Psoas muscle (tissue), 8 donors: ENCODE results near the gene PHF19. TPM values are rescaled to one million over a fixed set of nuclear protein-coding genes. Genes with fewer than 3 reads are reported as not detected.

Experiments used
- ATAC-seq, 4 donors: fragments of 200-7000 bp; cut with Tn5 transposase; one replicate each; pipeline ENCODE4 v1.9.1; 2020; ENCODE audit warnings: moderate library complexity in 3 of 4, mild to moderate bottlenecking in 2 of 4
- DNase-seq, 2 donors: peaks; one replicate each; pipeline ENCODE4 v3.0.0-alpha.2; 2020
- H3K27ac ChIP-seq: fragments of 200-600 bp; one replicate; pipeline ENCODE4 v1.8.0; 2022
- H3K27me3 ChIP-seq, 3 donors: fragments of 200-600 bp in 1 of 3; one replicate each; pipeline versions ENCODE4 v1.6.1 to v1.8.0; 2013 to 2022; ENCODE audit warnings: low read length in 2 of 3, mild to moderate bottlenecking in 2 of 3, moderate library complexity in 1 of 3; ENCODE audit not compliant: insufficient read depth in 3 of 3
- H3K36me3 ChIP-seq, 2 donors: fragments of 200-600 bp in 1 of 2; one replicate each; pipeline versions ENCODE4 v1.6.1 to v1.8.0; 2013 to 2022; ENCODE audit warnings: low read depth in 1 of 2, mild to moderate bottlenecking in 1 of 2, moderate library complexity in 1 of 2; ENCODE audit not compliant: insufficient read depth in 1 of 2
- H3K4me1 ChIP-seq: fragments of 200-600 bp; one replicate; pipeline ENCODE4 v1.8.0; 2022
- H3K4me3 ChIP-seq: fragments of 200-600 bp; one replicate; pipeline ENCODE4 v1.8.0; 2022; ENCODE audit warnings: mild to moderate bottlenecking
- H3K9me3 ChIP-seq: fragments of 200-600 bp; one replicate; pipeline ENCODE4 v1.8.0; 2022
- CTCF ChIP-seq: fragments of 200-600 bp; IDR thresholded peaks from one replicate; pipeline ENCODE4 v1.8.0; 2022; ENCODE audit warnings: antibody characterized with exemption
- WGBS, 3 donors: extraction: QIAGEN DNeasy Blood & Tissue Kit; methylation state at CpG; one replicate each; pipeline versions ENCODE4 v1.1.6 to v1.1.7; 2013; 5-methylcytosine and 5-hydroxymethylcytosine counted together
- intact Hi-C, 2 donors: fragments of 100-400 bp; cut with DNase I; formaldehyde crosslinking; loops; one replicate each; pipeline versions ENCODE4 v1.11.0 to v1.14.2; 2022
- polyA plus RNA-seq, 3 donors: library from polyadenylated mRNA; stranded (reverse); fragments of 200-250 nt; gene quantifications; one replicate each; pipeline ENCODE4 v1.2.3, GENCODE V29; 2013
- total RNA-seq, 4 donors: library from RNA; stranded (reverse); fragmentation: NEBNext Ultra II Directional in 2 of 4; extraction: Animal tissue kit (Norgen Biotek cat#: 25700) in 2 of 4; gene quantifications; one replicate each; pipeline versions ENCODE4 v1.2.1 to v1.2.4, GENCODE V29; 2021 to 2023
- donor health status: healthy with polysubstance abuse.
- donor health status: DM: no; HTN: no; CAD: no; lungs with moderate emphysema.
- donor health status: Bipolar disorder and iron deficiency.
- donor health status: healthy.
- donor health status: DM: yes; HTN: yes; CAD: no.
- donor health status: DM: no; HTN: no; CAD: no.
- donor health status: DM: no; HTN: no; CAD: no.
- donor health status: DM: yes; HTN: yes; CAD: no.

PHF19 gene
- total and polyA plus RNA-seq, 7 donors, result 6.8 to 14.8 (median 10.1) TPM

DNA sequence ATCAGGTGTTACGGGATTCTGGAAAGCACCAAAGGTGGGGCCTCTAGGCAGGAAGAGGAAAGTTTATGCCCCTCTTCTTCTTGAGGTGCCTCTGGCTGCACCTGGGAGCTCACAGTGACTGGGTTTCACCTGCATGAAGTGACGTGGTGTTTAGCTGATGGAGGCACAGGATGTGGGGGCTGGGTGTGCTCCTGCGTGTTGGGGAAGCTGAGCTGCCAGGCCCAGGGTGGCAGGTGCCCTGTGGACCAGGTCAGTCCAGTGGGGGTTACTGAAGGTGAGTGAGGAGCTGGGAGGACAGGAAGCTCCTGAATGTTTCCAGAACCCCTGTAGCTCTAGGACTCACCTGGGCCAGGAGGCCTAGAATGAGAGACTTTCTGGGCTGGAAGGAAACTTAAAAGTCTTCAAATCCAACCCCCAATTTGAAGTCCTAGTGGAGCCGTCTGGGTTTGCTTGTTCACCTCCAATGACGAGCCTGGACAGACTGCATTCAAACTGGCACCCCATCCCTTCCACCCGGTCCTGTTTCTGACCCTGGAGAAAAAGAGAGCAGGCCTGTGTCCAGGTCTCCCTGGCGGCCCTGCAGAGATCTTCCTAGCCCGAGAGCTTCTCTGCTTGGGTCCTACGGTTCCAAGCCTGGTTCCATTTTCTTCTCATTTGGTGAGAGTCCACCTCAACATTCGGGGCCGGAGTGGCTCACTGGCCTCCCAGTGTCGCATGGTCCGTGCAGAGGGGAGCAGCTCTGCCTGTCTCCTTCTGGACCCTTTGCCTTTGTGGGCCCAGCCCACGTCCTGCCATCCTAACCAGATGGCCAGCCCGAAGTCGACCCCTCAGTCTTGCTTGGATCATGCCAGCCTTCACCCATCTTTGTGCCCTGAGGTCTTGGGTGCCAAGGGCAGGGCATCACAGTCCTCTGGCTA is 27.3 kb upstream of the PHF19 start:
- no peak for TF ChIP-seq CTCF
- no peak for DNase-seq
- no peaks in the 10 kb centered on the region for H3K4me1 ChIP-seq
- H3K36me3 ChIP-seq, result peaks cover 0 to 4% of the 10 kb centered on the region in 2 donors
- H3K4me3 ChIP-seq, result no peak overlapping the region
- no peaks in the 10 kb centered on the region for H3K9me3 ChIP-seq
- no peaks in the 10 kb centered on the region for H3K27me3 ChIP-seq
- intact Hi-C loops, result no loop called here
- WGBS, 3 donors, result 84 to 91% (median 85%) methylated on average over 16 of the region's 16 CpGs
- no peak for ATAC-seq
- H3K27ac ChIP-seq, result no peak overlapping the region

DNA sequence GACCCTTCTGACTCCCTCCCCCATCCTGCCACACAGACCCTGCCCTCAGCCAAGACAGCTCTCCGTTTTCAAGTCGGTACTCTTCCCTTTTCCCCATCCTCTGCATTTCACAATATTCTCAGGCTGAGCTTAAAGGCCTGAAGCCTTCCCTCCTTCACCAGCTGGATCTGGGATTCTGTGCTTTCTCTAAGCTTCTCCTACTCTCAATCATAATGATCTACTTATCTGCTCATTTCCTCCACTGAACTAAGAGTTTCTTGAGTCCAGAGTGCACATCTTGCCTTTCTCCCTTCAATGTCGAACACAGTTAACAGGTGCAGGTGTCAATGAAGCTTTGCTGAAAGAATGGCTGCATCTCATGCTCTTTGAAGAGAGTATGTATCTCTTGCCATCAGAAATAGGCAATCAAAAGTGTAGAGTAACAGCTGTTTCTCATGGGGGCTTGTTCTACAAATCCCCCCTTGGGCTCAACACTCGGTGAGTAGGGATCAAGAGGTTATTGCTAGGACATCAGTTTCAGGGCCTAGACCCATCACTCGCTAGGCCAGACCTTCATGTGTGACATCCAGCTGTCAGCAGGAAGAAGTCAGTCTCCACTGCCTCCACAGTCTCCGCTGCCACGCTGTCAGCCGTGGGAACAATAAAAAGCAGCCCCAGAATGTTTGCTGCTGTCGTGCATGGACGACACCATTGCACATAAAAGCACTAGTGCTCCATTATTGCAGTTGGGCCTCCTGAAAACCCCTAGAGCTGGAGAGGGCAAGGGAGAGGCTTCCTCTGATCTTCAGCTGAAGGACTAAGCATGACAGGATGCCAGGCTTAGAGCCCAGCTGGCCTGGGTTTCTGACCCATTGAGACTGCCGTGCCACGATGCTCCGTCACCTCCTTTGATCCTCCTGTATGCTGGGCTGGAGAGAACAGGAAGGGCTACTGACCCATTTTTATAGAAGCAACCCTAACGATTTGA is 25.9 kb upstream of the PHF19 start:
- 69 to 72% (median 70%) methylated on average over 14 of the region's 14 CpGs for WGBS, 3 donors
- Histone ChIP-seq H3K4me3 (no peak overlapping the region), H3K27ac (no peak overlapping the region), H3K27me3 (no peaks in the 10 kb centered on the region), H3K36me3 (peaks cover 0 to 4% of the 10 kb centered on the region in 2 donors), H3K9me3 (no peaks in the 10 kb centered on the region), H3K4me1 (no peaks in the 10 kb centered on the region)
- TF ChIP-seq CTCF, result no peak
- DNase-seq (no peak), ATAC-seq (no peak)
- intact Hi-C loops, result no loop called here

DNA sequence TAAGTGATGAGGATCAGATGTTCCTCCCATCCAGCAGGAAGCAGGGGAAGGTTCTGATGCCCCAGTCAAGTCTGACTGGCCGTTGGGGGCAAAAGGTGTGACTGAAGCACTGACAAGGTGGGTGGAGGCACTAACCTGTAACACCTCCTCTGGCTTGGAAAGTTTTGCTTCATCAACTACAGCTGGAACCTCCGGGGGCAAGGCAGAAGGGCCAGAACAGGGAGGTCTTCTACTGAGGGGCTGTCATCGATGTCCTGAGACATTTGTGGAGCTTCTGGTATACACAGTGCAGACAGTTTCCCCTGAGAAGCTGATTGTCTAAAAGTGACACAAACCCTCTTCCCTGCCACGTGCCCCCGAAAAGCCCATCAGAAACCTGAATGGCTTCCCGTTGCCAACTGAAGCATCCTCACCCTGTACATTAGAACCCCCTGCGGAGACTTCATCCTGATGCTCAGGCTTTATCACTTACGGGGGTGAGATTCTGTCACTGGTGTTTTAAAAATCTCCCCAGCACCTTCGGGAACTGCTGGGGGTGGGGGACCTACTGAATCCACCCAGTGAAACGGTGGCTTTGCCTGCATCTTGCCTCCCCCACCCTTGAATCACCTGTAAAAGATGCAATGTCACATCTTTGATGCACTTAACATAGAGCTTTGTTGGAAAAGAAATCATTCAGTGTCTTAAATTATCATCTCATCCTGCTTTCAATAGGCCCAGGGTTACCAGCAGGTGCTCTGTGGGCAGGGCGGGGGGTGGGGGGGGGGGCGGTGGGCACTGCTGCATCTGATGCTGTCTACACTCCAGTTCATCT is 25.0 kb upstream of the PHF19 start:
- intact Hi-C loops, result no loop called here
- Histone ChIP-seq H3K4me1 (peaks cover 4% of the 10 kb centered on the region), H3K4me3 (no peak overlapping the region), H3K27me3 (no peaks in the 10 kb centered on the region), H3K36me3 (peaks cover 0 to 4% of the 10 kb centered on the region in 2 donors), H3K9me3 (no peaks in the 10 kb centered on the region), H3K27ac (no peak overlapping the region)
- 77 to 84% (median 80%) methylated on average over 12 of the region's 12 CpGs for WGBS, 3 donors
- TF ChIP-seq CTCF, result no peak
- no peak for ATAC-seq
- no peak for DNase-seq

GRCh38 chr9:120900824-120901223 is 23.8 kb upstream of the PHF19 start:
- H3K27me3 ChIP-seq, result no peaks in the 10 kb centered on the region
- ATAC-seq (no peak), DNase-seq (no peak)
- no peak for TF ChIP-seq CTCF
- H3K4me3 ChIP-seq, result no peak overlapping the region
- H3K4me1 ChIP-seq, result peaks cover 5% of the 10 kb centered on the region
- intact Hi-C loops, result no loop called here
- H3K9me3 ChIP-seq, result no peaks in the 10 kb centered on the region
- H3K36me3 ChIP-seq, result peaks cover 0 to 4% of the 10 kb centered on the region in 2 donors
- H3K27ac ChIP-seq, result no peak overlapping the region
- WGBS, 3 donors, result 78 to 94% (median 84%) methylated on average over 3 of the region's 3 CpGs
